Fibroblast of peridontal ligament (primary cell): Measurements from ENCODE around the gene SHKBP1.

Experiments used
- DNase-seq: peaks from one replicate; pipeline ENCODE4 v3.0.0-alpha.2; 2010; ENCODE audit errors: extremely low read depth

SHKBP1 gene

GRCh38 chr19:40638327-40638726, 61.7 kb downstream of the SHKBP1 start:
- DNase-seq: no peak

DNA sequence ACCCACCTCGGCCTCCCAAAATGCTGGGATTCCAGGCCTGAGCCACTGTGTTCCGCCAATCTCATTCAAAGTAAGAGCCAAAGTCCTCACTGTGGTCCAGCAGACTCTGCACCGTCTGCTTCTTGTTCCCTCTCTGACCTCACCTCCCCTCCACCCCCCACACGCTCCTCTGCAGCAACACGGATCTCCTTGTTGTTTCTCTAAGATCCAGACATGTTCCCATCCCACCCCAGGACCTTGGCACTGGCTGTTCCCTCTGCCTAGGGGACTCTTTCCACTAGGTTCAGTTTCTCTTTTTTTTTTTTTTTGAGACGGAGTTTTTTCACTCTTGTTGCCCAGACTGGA, 62.9 kb downstream of the SHKBP1 start:
- DNase-seq: no peak

DNA sequence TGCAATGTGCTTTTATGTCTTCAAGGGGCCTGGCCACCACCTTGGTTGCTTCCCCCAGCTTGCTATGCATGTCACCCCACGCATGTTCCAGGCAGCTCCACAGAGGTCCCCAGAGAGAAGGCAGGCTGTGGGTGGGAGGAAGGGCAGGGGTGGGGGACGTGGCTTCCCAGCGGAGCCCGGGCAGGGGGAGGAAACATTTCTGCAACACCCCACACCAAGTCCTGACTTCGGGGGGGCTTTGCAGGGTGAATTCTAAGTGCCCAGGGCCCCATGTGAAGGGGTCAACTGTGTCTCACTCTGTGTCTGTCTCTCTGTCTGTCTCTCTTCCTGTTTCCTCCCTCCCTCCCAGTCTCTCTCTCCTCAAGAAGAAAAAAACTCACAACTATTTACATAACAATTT, 64.1 kb downstream of the SHKBP1 start:
- no peak for DNase-seq
